ENCODE results near the gene KIAA1671. TPM values are rescaled to one million over a fixed set of nuclear protein-coding genes. Genes with fewer than 3 reads are reported as not detected.

Gene KIAA1671
- total and polyA plus RNA-seq, 9 of the 15 experiments (the other 6 are each of a cell fraction or from before 2014, with no cell fraction given): under 0.01 to 0.11 (median 0.02) TPM; not detected in 5

GRCh38 chr22:24920029-24920428 is 32.5 kb upstream of the KIAA1671 start:
- Histone ChIP-seq H3K9me1 (ENCODE audit: control insufficient read depth, insufficient read depth, low read length) (no peaks in the 10 kb centered on the region), H3K36me3 (ENCODE audit: control insufficient read depth, insufficient read depth, low read length) (no peaks in the 10 kb centered on the region), H2AFZ (ENCODE audit: low read depth, low read length) (no peak overlapping the region), H3K4me1 (replicated peaks in 1 of 2; ENCODE audit: control insufficient read depth in 2 of 2, insufficient read depth in 2 of 2, low read length in 2 of 2) (no peaks in the 10 kb centered on the region), H3K9me3 (replicated peaks; ENCODE audit: control insufficient read depth, insufficient read depth, low read depth, low read length) (no peaks in the 10 kb centered on the region), H3K27me3 (ENCODE audit: control insufficient read depth in 2 of 2, insufficient read depth in 2 of 2, low read length in 2 of 2) (peaks cover 5 to 14% of the 10 kb centered on the region in 2 experiments; a peak in 3 of 5 replicates), H3K79me2 (ENCODE audit: control insufficient read depth, insufficient read depth, low read length) (no peaks in the 10 kb centered on the region), H3K27ac (ENCODE audit: extremely low read depth, low read depth, low read length) (no peak overlapping the region), H3K9ac (ENCODE audit: insufficient read depth in 1 of 2, low read depth in 2 of 2, low read length in 2 of 2) (no peak overlapping the region), H3K4me2 (ENCODE audit: insufficient read depth, low read length) (no peak overlapping the region), H3K4me3 (no peak overlapping the region), H4K20me1 (replicated peaks; ENCODE audit: control insufficient read depth, insufficient read depth, low read length) (no peaks in the 10 kb centered on the region)
- 0 out of 2 replicates have a peak, but pooled peaks have one; percentile 14 for TF ChIP-seq MAFF (IDR thresholded peaks at IDR 0.05; ENCODE audit: low read length)
- no peak for TF ChIP-seq ZNF134 (CRISPR knock-in tag; conservative IDR thresholded peaks at IDR 0.05)
- peak; percentile 59 for TF ChIP-seq ZNF316 (IDR thresholded peaks at IDR 0.05)
- TF ChIP-seq NUFIP1 (IDR thresholded peaks at IDR 0.05; ENCODE audit: partially characterized antibody): no peak
- TF ChIP-seq MAFG (tag; conservative IDR thresholded peaks at IDR 0.05): peak; percentile 34; the same call in 1 of the 2 replicates
- TF ChIP-seq MAX (CRISPR knock-in tag; IDR thresholded peaks at IDR 0.05): no peak
- no peak for TF ChIP-seq ZBTB34 (CRISPR knock-in tag; IDR thresholded peaks at IDR 0.05)
- TF ChIP-seq VEZF1 (CRISPR knock-in tag; IDR thresholded peaks at IDR 0.05): no peak
- TF ChIP-seq ZSCAN29 (IDR thresholded peaks at IDR 0.05): no peak
- TF ChIP-seq C11orf30 (IDR thresholded peaks at IDR 0.05; ENCODE audit: low read depth): peak; percentile 25; the same call in 1 of the 2 replicates
- in situ Hi-C loops (cut with MboI) (no loop called here), intact Hi-C loops (cut with micrococcal nuclease) (no loop called here)
- no TSS peak for BruUV-seq (replicated peaks)
- ATAC-seq: no peak
- no peak for FAIRE-seq
- 0% methylated on average over 4 of the region's 4 CpGs for WGBS (ENCODE audit: insufficient coverage, low coverage, missing lambda C conversion rate)
- ChIA-PET POLR2A (no interaction called here), CTCF (ENCODE audit: low intra/inter-chr PET ratio) (no interaction called here)
- no peak for DNase-seq (ENCODE audit: extremely low read depth in 1 of 4, low spot score in 3 of 4)
